ENCODE measurements around the gene DYNC1H1. TPM values are rescaled to one million over a fixed set of nuclear protein-coding genes. Genes with fewer than 3 reads are reported as not detected.
"Not testable (repeated sequence)": the region's sequence is repeated elsewhere in the genome, so short reads cannot be mapped to it uniquely, and the experiment has no call there.

The DYNC1H1 gene
- total RNA-seq, 2 experiments from 2014 or later = 271 to 274 TPM

DNA sequence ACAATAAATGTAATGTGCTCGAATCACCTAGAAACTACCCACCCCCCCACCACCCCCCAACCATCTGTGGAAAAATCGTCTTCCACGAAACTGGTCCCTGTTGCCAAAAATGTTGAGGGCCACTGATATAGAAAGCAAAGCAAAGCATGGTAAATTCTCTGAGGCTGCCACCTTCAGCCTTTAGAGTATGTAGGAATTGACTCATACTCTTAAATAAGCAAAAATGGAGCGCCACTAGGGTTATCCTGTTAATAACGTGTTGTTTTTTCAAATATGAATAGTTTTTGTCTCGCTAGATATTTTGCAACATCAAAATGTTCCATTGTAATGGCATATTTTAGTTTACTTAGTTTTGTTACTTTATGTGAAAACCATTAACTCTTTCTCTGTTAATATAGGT lies 18.2 kb downstream of the DYNC1H1 start:
- H3K36me3 Mint-ChIP-seq (ENCODE audit: low read depth) = peaks cover 69% of the 10 kb centered on the region
- H3K9me3 Mint-ChIP-seq (ENCODE audit: insufficient read depth) = no peaks in the 10 kb centered on the region
- H3K27ac Mint-ChIP-seq = no peak overlapping the region
- H3K27me3 Mint-ChIP-seq (ENCODE audit: low read depth) = no peaks in the 10 kb centered on the region
- DNase-seq = no peak
- no peaks in the 10 kb centered on the region for H3K4me1 Mint-ChIP-seq (ENCODE audit: low read depth)
- CTCF ChIA-PET = no interaction called here
- ATAC-seq = no peak
- POLR2A ChIA-PET = no interaction called here
- H3K4me3 Mint-ChIP-seq = no peak overlapping the region

- H3K4me1 Mint-ChIP-seq (ENCODE audit: low read depth); CTCF ChIA-PET; ATAC-seq; H3K27ac Mint-ChIP-seq; DNase-seq; POLR2A ChIA-PET; H3K9me3 Mint-ChIP-seq (ENCODE audit: insufficient read depth); H3K4me3 Mint-ChIP-seq; H3K27me3 Mint-ChIP-seq (ENCODE audit: low read depth): not testable (repeated sequence)
- peaks cover 68% of the 10 kb centered on the region for H3K36me3 Mint-ChIP-seq (ENCODE audit: low read depth)
Measured at GRCh38 chr14:101984831-101985230, 20.5 kb downstream of the DYNC1H1 start.

- ChIA-PET CTCF (no interaction called here), POLR2A (no interaction called here)
- DNase-seq = no peak
- H3K27ac Mint-ChIP-seq = no peak overlapping the region
- peaks cover 66% of the 10 kb centered on the region for H3K36me3 Mint-ChIP-seq (ENCODE audit: low read depth)
- no peaks in the 10 kb centered on the region for H3K4me1 Mint-ChIP-seq (ENCODE audit: low read depth)
- ATAC-seq = no peak
- H3K27me3 Mint-ChIP-seq (ENCODE audit: low read depth) = no peaks in the 10 kb centered on the region
- no peaks in the 10 kb centered on the region for H3K9me3 Mint-ChIP-seq (ENCODE audit: insufficient read depth)
- no peak overlapping the region for H3K4me3 Mint-ChIP-seq
Measured at GRCh38 chr14:101985957-101986356, 21.6 kb downstream of the DYNC1H1 start.

DNA sequence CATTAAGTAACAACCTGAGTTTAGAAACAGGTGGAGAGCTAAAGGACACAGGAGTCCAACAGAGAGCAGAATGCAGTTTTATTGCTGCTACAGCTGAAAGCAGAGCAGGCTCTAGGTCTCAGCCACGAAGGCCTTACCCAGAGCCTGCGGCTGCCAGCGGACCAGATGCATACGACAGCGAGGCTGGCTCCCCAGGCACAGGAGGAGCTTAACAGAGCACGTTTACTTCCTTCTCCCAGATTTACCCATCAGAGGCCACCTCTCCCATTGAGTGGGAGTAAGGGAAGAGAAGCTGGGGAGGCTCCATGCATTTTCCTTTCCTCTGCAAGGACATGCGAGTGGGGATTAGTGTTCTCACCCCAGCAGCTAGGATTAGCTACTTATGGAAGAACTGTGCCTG lies 22.6 kb downstream of the DYNC1H1 start:
- CTCF ChIA-PET = interaction anchor here (0.9 kb wide), 1 partner anchor 280 kb away, joined by 3 read pairs; no protein-coding TSS in a partner anchor
- DNase-seq (no peak), ATAC-seq (no peak)
- no peaks in the 10 kb centered on the region for H3K9me3 Mint-ChIP-seq (ENCODE audit: insufficient read depth)
- H3K4me1 Mint-ChIP-seq (ENCODE audit: low read depth) = no peaks in the 10 kb centered on the region
- POLR2A ChIA-PET = interaction anchor here (0.6 to 1.0 kb wide), 2 partner anchors 18 to 219 kb away, joined by 3 to 4 read pairs; no protein-coding TSS in a partner anchor
- no peak overlapping the region for H3K27ac Mint-ChIP-seq
- H3K36me3 Mint-ChIP-seq (ENCODE audit: low read depth) = peaks cover 66% of the 10 kb centered on the region
- H3K27me3 Mint-ChIP-seq (ENCODE audit: low read depth) = no peaks in the 10 kb centered on the region
- no peak overlapping the region for H3K4me3 Mint-ChIP-seq

GRCh38 chr14:101988377-101988776 lies 24.0 kb downstream of the DYNC1H1 start:
- Mint-ChIP-seq H3K9me3 (ENCODE audit: insufficient read depth) (no peaks in the 10 kb centered on the region), H3K4me1 (ENCODE audit: low read depth) (no peaks in the 10 kb centered on the region), H3K27ac (no peak overlapping the region), H3K27me3 (ENCODE audit: low read depth) (no peaks in the 10 kb centered on the region), H3K4me3 (no peak overlapping the region), H3K36me3 (ENCODE audit: low read depth) (peaks cover 70% of the 10 kb centered on the region)
- no peak for ATAC-seq
- DNase-seq = no peak
- ChIA-PET CTCF (no interaction called here), POLR2A (no interaction called here)

GRCh38 chr14:101991352-101991751 lies 27.0 kb downstream of the DYNC1H1 start:
- Mint-ChIP-seq H3K36me3 (ENCODE audit: low read depth) (peaks cover 75% of the 10 kb centered on the region), H3K27me3 (ENCODE audit: low read depth) (no peaks in the 10 kb centered on the region), H3K4me3 (no peak overlapping the region), H3K4me1 (ENCODE audit: low read depth) (no peaks in the 10 kb centered on the region), H3K27ac (peak overlapping the region; percentile 12), H3K9me3 (ENCODE audit: insufficient read depth) (no peaks in the 10 kb centered on the region)
- ATAC-seq (no peak), DNase-seq (no peak)
- POLR2A ChIA-PET = interaction anchor here (0.6 kb wide), 2 partner anchors 23 to 27 kb away, joined by 3 read pairs; no protein-coding TSS in a partner anchor
- CTCF ChIA-PET = no interaction called here

DNA sequence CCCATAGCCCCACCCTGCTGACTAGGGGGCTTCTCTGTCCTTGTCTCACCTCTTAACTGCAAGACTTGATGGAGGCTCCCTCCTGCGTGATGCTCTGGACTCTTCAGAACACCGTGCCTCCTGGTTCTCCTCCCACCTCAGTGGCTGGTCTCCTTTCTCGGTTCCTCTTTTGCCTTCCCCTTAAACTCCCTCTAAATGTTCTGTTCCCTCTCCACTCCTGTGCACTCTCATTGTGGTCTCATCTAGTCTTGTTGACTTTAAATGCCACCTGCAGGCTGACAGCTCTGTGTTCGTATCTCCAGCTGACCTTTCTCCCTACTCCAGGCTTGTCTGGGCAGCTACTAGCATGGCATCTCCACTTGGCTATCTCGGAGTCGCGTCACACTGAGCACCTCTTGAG lies 28.3 kb downstream of the DYNC1H1 start:
- DNase-seq = no peak
- no peaks in the 10 kb centered on the region for H3K4me1 Mint-ChIP-seq (ENCODE audit: low read depth)
- CTCF ChIA-PET = no interaction called here
- no peak for ATAC-seq
- POLR2A ChIA-PET = no interaction called here
- H3K27me3 Mint-ChIP-seq (ENCODE audit: low read depth) = no peaks in the 10 kb centered on the region
- peaks cover 72% of the 10 kb centered on the region for H3K36me3 Mint-ChIP-seq (ENCODE audit: low read depth)
- no peak overlapping the region for H3K27ac Mint-ChIP-seq
- H3K4me3 Mint-ChIP-seq = no peak overlapping the region
- no peaks in the 10 kb centered on the region for H3K9me3 Mint-ChIP-seq (ENCODE audit: insufficient read depth)

GRCh38 chr14:101997429-101998336 lies 33.3 kb downstream of the DYNC1H1 start:
- Mint-ChIP-seq H3K4me1 (ENCODE audit: low read depth) (no peaks in the 10 kb centered on the region), H3K9me3 (ENCODE audit: insufficient read depth) (no peaks in the 10 kb centered on the region), H3K4me3 (no peak overlapping the region), H3K27me3 (ENCODE audit: low read depth) (no peaks in the 10 kb centered on the region), H3K36me3 (ENCODE audit: low read depth) (peaks cover 76% of the 10 kb centered on the region), H3K27ac (no peak overlapping the region)
- POLR2A ChIA-PET = no interaction called here
- CTCF ChIA-PET = no interaction called here
- DNase-seq (no peak), ATAC-seq (no peak)

- DNase-seq (no peak), ATAC-seq (no peak)
- ChIA-PET POLR2A (no interaction called here), CTCF (interaction anchor here (0.8 kb wide), 1 partner anchor 524 kb away, joined by 4 read pairs; no protein-coding TSS in a partner anchor)
- Mint-ChIP-seq H3K4me1 (ENCODE audit: low read depth) (no peaks in the 10 kb centered on the region), H3K4me3 (no peak overlapping the region), H3K27ac (no peak overlapping the region), H3K9me3 (ENCODE audit: insufficient read depth) (no peaks in the 10 kb centered on the region), H3K36me3 (ENCODE audit: low read depth) (peaks cover 70% of the 10 kb centered on the region), H3K27me3 (ENCODE audit: low read depth) (no peaks in the 10 kb centered on the region)
Measured at GRCh38 chr14:102000902-102001301, 36.5 kb downstream of the DYNC1H1 start.

GRCh38 chr14:102005336-102005735 lies 41.0 kb downstream of the DYNC1H1 start:
- DNase-seq (no peak), ATAC-seq (no peak)
- no peak overlapping the region for H3K27ac Mint-ChIP-seq
- H3K36me3 Mint-ChIP-seq (ENCODE audit: low read depth) = peaks cover 73% of the 10 kb centered on the region
- H3K4me3 Mint-ChIP-seq = no peak overlapping the region
- ChIA-PET POLR2A (interaction anchor here (0.7 kb wide), 1 partner anchor 31 kb away, joined by 3 read pairs; no protein-coding TSS in a partner anchor), CTCF (interaction anchor here (1.3 kb wide), 1 partner anchor 91 kb away, joined by 4 read pairs; no protein-coding TSS in a partner anchor)
- H3K27me3 Mint-ChIP-seq (ENCODE audit: low read depth) = no peaks in the 10 kb centered on the region
- no peaks in the 10 kb centered on the region for H3K4me1 Mint-ChIP-seq (ENCODE audit: low read depth)
- H3K9me3 Mint-ChIP-seq (ENCODE audit: insufficient read depth) = no peaks in the 10 kb centered on the region

- ATAC-seq = no peak
- Mint-ChIP-seq H3K4me3 (no peak overlapping the region), H3K9me3 (ENCODE audit: insufficient read depth) (no peaks in the 10 kb centered on the region), H3K36me3 (ENCODE audit: low read depth) (peaks cover 77% of the 10 kb centered on the region), H3K4me1 (ENCODE audit: low read depth) (no peaks in the 10 kb centered on the region), H3K27ac (no peak overlapping the region), H3K27me3 (ENCODE audit: low read depth) (no peaks in the 10 kb centered on the region)
- ChIA-PET CTCF (no interaction called here), POLR2A (no interaction called here)
- DNase-seq = no peak
Measured at GRCh38 chr14:102007916-102008418, 43.6 kb downstream of the DYNC1H1 start.

DNA sequence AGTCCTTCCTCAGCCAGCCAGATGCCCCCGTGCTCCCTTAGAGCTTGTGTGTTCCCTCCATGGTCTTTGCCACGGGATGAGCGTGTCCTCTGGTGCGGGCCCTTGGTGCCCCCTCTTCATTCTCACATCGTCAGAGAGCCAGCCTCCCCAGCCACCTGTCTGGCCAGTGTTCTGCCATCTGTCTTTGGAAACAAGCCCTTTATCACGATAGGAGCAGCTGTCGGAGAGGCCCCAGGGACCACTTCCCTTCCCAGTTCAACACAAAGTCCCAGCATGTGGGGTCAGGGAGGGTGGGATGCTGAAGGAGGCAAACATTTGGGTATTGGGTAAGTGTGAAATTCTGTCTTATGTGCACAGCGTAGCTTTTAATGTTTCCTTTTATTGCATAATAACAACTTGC lies 44.5 kb downstream of the DYNC1H1 start:
- no peaks in the 10 kb centered on the region for H3K4me1 Mint-ChIP-seq (ENCODE audit: low read depth)
- no peak for ATAC-seq

More for the DNA sequence above, 44.5 kb downstream of the DYNC1H1 start:
- Mint-ChIP-seq H3K9me3 (ENCODE audit: insufficient read depth) (no peaks in the 10 kb centered on the region), H3K4me3 (no peak overlapping the region), H3K36me3 (ENCODE audit: low read depth) (peaks cover 83% of the 10 kb centered on the region), H3K27me3 (ENCODE audit: low read depth) (no peaks in the 10 kb centered on the region), H3K27ac (no peak overlapping the region)
- no peak for DNase-seq
- POLR2A ChIA-PET = no interaction called here
- CTCF ChIA-PET = no interaction called here

Measured in activated CD8-positive, alpha-beta T cell treated with anti-CD3 and anti-CD28 coated beads, Interleukin-2, amount 10 ng/mL, durations not matched to agents 7 days and 5 days (primary cell).